Colon (tissue), 2 donors: Measurements from ENCODE around the gene CSTF2T.
"Not testable (repeated sequence)": the region's sequence is repeated elsewhere in the genome, so short reads cannot be mapped to it uniquely, and the experiment has no call there.

Source experiments
- FAIRE-seq: peaks from 2 replicates; lab custom pipeline; 2012; peaks lifted over from hg19 to GRCh38; lab: Jason Lieb, UNC
- donor health status: control.
- donor health status: control.

The CSTF2T gene

GRCh38 chr10:51698473-51699063, 827 bp downstream of the CSTF2T start:
- FAIRE-seq: no peak

GRCh38 chr10:51696251-51696650, 3.1 kb downstream of the CSTF2T start:
- no peak for FAIRE-seq

- FAIRE-seq: no peak
Measured at GRCh38 chr10:51694086-51694768, 5.2 kb downstream of the CSTF2T start.

GRCh38 chr10:51691135-51691534, 8.3 kb downstream of the CSTF2T start:
- FAIRE-seq: no peak

- FAIRE-seq: no peak
Measured at GRCh38 chr10:51689536-51689935, 9.9 kb downstream of the CSTF2T start.

GRCh38 chr10:51688826-51689225, 10.6 kb downstream of the CSTF2T start:
- not testable (repeated sequence) for FAIRE-seq

GRCh38 chr10:51687296-51687695, 12.1 kb downstream of the CSTF2T start:
- FAIRE-seq: no peak

- no peak for FAIRE-seq
Measured at GRCh38 chr10:51685768-51686167, 13.6 kb downstream of the CSTF2T start.

- no peak for FAIRE-seq
Measured at GRCh38 chr10:51683031-51683691, 16.2 kb downstream of the CSTF2T start.

GRCh38 chr10:51679841-51680240, 19.6 kb downstream of the CSTF2T start:
- FAIRE-seq: no peak

- no peak for FAIRE-seq
Measured at GRCh38 chr10:51675088-51675487, 24.3 kb downstream of the CSTF2T start.

GRCh38 chr10:51672039-51672535, 27.3 kb downstream of the CSTF2T start:
- peak; percentile 33 for FAIRE-seq

- no peak for FAIRE-seq
Measured at GRCh38 chr10:51669041-51669440, 30.4 kb downstream of the CSTF2T start.

GRCh38 chr10:51668336-51668689, 31.1 kb downstream of the CSTF2T start:
- no peak for FAIRE-seq

- FAIRE-seq: no peak
Measured at GRCh38 chr10:51667678-51668335, 31.6 kb downstream of the CSTF2T start.

- FAIRE-seq: no peak
Measured at GRCh38 chr10:51666456-51666855, 32.9 kb downstream of the CSTF2T start.

- FAIRE-seq: no peak
Measured at GRCh38 chr10:51663086-51663485, 36.3 kb downstream of the CSTF2T start.

GRCh38 chr10:51659344-51659743, 40.1 kb downstream of the CSTF2T start:
- no peak for FAIRE-seq

- no peak for FAIRE-seq
Measured at GRCh38 chr10:51658000-51658399, 41.4 kb downstream of the CSTF2T start.

- FAIRE-seq: no peak
Measured at GRCh38 chr10:51656503-51656902, 42.9 kb downstream of the CSTF2T start.

- FAIRE-seq: no peak
Measured at GRCh38 chr10:51654918-51655317, 44.5 kb downstream of the CSTF2T start.

GRCh38 chr10:51653025-51653424, 46.4 kb downstream of the CSTF2T start:
- FAIRE-seq: no peak

- no peak for FAIRE-seq
Measured at GRCh38 chr10:51651063-51651462, 48.3 kb downstream of the CSTF2T start.
